Activated T-helper 1 cell treated with anti-CD3 and anti-CD28 coated beads, Interleukin-12 subunit alpha, Interleukin-12 subunit beta, Interleukin-2, Interleukin-4 antibody, amounts not matched to agents 30 ng/mL and 10 ng/mL and 1 ng/mL, durations not matched to agents 14 hours and 24 hours and 36 hours (primary cell): Measurements from ENCODE around the gene PSMG4. TPM values are rescaled to one million over a fixed set of nuclear protein-coding genes. Genes with fewer than 3 reads are reported as not detected.

Experiments
- DNase-seq: peaks from one replicate; pipeline ENCODE4 v3.0.0; 2021; ENCODE audit warnings: low spot score
- H3K27ac Mint-ChIP-seq: one replicate; pipeline ENCODE4 v1.8.0; 2021; ENCODE audit warnings: mild to moderate bottlenecking, mixed read lengths
- H3K27me3 Mint-ChIP-seq: one replicate; pipeline ENCODE4 v1.8.0; 2022; ENCODE audit warnings: mild to moderate bottlenecking, moderate library complexity, mixed read lengths; ENCODE audit not compliant: insufficient read depth
- H3K36me3 Mint-ChIP-seq: one replicate; pipeline ENCODE4 v1.8.0; 2021; ENCODE audit warnings: low read depth, mixed read lengths
- H3K4me1 Mint-ChIP-seq: one replicate; pipeline ENCODE4 v1.8.0; 2021; ENCODE audit warnings: low read depth, mixed read lengths
- H3K4me3 Mint-ChIP-seq: one replicate; pipeline ENCODE4 v1.8.0; 2021; ENCODE audit warnings: mild to moderate bottlenecking, moderate library complexity, mixed read lengths
- H3K9me3 Mint-ChIP-seq: one replicate; pipeline ENCODE4 v1.8.0; 2021; ENCODE audit warnings: mixed read lengths
- intact Hi-C: fragments of 100-400 bp; cut with micrococcal nuclease; formaldehyde crosslinking; loops from one replicate; pipeline ENCODE4 v1.15.1; 2024
- total RNA-seq: library from RNA; stranded (reverse); gene quantifications from 2 replicates; pipeline ENCODE4 v1.2.3, GENCODE V29; 2022

PSMG4 gene
- total RNA-seq, 1 donor from 2014 or later = 32.1 TPM

DNA sequence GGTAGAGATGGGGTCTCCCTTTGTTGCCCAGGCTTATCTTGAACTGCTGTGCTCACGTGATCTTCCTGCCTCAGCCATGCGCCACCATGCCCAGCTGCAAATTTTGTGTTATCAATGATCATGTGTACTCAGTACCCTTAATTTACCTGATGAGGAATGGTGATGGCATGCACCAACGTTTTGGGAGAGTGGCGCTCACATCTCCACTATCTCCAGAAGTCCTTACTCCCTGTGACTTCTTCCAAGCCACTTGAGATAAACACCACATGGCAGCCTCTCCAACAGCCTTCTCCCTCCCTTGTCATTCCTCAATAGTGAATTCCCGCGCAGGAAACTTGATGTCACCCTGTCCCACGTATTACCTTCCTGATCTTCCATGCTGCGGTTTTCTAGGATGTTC is 58.1 kb downstream of the PSMG4 start:
- H3K4me1 Mint-ChIP-seq = peaks cover 18% of the 10 kb centered on the region
- H3K9me3 Mint-ChIP-seq = no peaks in the 10 kb centered on the region
- intact Hi-C loops = no loop called here
- no peak overlapping the region for H3K27ac Mint-ChIP-seq
- H3K4me3 Mint-ChIP-seq = no peak overlapping the region
- no peak for DNase-seq
- H3K36me3 Mint-ChIP-seq = no peaks in the 10 kb centered on the region
- H3K27me3 Mint-ChIP-seq = peaks cover 21% of the 10 kb centered on the region

Other genes starting within 250 kb of the PSMG4 start
- gene RIPK1, start 190.5 kb upstream of the PSMG4 start, total RNA-seq = 17.1 and 19.4 TPM in 2 replicates
- gene BPHL, start 140.2 kb upstream of the PSMG4 start, total RNA-seq = 6.6 and 7.9 TPM in 2 replicates
- 5.2 and 5.6 TPM in 2 replicates for gene TUBB2A, start 101.4 kb upstream of the PSMG4 start, total RNA-seq
- 0.20 and 0.57 TPM in 2 replicates for gene TUBB2B, start 31.3 kb upstream of the PSMG4 start, total RNA-seq
- 0.05 and 0.39 TPM in 2 replicates for gene SLC22A23, start 198.1 kb downstream of the PSMG4 start, total RNA-seq